Measurements from ENCODE around the gene NOSTRIN.

DNA sequence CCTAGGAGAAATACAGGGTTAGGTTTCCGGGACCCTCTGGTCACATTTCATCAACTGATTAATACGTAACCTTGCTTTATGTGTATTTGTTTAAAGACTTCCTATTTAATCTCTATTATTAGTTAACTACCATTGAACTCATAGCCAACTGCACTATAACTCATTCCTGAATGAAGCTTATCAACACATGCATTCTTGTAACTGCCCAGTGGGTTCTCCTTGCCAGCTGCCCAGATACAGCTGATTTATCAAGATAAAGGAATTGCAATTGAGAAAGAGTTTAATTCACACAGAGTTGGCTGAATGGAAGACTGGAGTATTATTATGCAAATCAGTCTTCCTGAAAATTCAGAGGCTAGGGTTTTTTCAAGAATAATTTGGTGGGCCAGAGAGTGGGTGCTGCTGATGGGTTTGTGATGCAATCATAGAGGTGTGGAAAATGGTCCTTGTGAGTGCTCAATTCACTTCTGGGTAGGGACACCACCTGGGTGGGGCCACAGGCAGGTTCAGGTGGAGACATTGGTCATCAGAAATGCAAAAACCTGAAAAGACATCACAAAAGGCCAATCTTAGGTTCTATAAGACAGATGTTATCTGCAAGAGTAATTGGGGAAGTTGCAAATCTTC is 21.1 kb upstream of the NOSTRIN start:
- TF ChIP-seq, protein P1, sequence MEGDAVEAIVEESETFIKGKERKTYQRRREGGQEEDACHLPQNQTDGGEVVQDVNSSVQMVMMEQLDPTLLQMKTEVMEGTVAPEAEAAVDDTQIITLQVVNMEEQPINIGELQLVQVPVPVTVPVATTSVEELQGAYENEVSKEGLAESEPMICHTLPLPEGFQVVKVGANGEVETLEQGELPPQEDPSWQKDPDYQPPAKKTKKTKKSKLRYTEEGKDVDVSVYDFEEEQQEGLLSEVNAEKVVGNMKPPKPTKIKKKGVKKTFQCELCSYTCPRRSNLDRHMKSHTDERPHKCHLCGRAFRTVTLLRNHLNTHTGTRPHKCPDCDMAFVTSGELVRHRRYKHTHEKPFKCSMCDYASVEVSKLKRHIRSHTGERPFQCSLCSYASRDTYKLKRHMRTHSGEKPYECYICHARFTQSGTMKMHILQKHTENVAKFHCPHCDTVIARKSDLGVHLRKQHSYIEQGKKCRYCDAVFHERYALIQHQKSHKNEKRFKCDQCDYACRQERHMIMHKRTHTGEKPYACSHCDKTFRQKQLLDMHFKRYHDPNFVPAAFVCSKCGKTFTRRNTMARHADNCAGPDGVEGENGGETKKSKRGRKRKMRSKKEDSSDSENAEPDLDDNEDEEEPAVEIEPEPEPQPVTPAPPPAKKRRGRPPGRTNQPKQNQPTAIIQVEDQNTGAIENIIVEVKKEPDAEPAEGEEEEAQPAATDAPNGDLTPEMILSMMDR (IDR thresholded peaks at IDR 0.05; ENCODE audit: low read length) = no peak
- TF ChIP-seq EZH2 (optimal IDR thresholded peaks at IDR 0.05; ENCODE audit: low read depth, low read length) (no peak), EZH2phosphoT487 (IDR thresholded peaks at IDR 0.05; ENCODE audit: low read length) (no peak)

Measured in MM.1S (cell line).